ENCODE measurements around the gene MED13. TPM values are rescaled to one million over a fixed set of nuclear protein-coding genes. Genes with fewer than 3 reads are reported as not detected.
A peak's percentile ranks its signal among the peaks of the same experiment; 100 is the strongest.
"Not testable (repeated sequence)": the region's sequence is repeated elsewhere in the genome, so short reads cannot be mapped to it uniquely, and the experiment has no call there.

The MED13 gene
- total RNA-seq, 1 donor from 2014 or later, result 59.2 TPM

DNA sequence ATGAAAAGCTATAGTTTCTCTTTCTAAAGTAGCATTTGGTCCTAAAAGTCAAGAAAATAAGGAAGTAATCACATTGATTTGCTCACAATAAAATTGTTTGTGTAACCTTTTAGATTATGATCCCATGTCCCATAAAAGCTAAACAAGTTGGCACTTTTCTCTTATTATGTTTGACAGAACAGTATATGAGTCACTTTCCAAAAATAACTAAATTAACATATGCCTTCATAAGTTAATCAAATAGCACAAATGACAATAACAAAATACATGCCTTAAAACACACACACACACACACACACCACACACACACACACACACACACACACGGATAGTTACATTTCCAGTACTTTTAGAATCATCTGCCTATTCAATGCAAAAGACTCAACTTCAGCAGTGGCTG, 2.8 kb downstream of the MED13 start:
- DNase-seq (ENCODE audit: low read depth), result no peak

DNA sequence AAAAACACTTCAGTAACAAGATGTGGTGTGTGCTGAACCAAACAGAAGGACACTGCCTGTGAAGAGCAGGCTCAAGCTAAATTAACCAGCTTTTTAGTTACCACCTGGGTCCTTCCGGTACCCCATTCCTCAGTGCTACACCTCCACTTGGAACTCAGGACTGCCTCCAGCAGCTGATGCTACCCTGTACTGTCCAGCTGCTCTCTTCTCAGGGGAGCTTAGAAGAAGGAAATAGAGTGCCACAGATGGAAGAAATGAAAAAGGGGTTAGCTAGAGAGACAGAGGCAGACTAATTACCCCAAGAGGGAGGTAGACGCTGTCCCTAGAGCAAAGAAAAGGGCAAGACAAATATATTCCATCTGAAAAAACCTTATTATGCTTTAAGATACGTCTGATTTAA, 5.7 kb downstream of the MED13 start:
- DNase-seq (ENCODE audit: low read depth), result no peak

DNA sequence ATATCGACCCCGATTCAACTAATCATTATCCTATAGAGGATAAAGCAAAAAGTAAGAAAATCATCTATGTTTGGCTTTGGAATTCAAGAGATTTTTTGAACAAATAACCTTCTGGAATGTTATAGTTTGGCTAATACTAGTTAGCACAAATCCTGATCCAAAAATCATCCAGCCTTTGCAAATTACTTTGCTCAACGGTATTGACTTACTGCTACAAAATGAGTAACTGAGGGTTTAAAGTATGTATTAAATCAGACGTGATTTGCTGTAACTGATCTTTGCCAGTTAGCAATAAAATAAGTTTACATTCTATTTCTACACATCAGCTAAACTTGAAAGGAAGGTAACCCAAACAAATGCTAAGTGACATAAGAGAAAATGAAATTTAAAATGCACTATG, 6.5 kb downstream of the MED13 start:
- no peak for DNase-seq (ENCODE audit: low read depth)

DNA sequence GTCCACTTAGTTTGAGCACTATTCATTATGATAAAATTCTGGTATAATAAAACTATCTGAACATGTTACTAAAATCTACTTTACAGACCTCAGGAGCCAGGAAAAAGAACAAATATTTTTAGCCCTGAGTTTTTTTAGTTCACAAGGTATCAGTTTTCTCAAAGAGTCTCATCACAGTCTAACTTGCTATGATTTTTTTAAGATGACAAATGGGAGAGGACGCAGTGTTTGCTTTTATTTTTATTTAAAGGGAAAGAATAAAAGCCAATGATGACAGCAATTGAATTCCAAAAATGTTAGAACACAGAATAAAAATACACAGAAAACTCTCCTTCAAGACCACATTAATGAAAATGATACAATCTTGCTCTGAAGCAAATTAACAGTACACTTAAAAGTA, 7.4 kb downstream of the MED13 start:
- DNase-seq (ENCODE audit: low read depth), result peak; percentile 41

DNA sequence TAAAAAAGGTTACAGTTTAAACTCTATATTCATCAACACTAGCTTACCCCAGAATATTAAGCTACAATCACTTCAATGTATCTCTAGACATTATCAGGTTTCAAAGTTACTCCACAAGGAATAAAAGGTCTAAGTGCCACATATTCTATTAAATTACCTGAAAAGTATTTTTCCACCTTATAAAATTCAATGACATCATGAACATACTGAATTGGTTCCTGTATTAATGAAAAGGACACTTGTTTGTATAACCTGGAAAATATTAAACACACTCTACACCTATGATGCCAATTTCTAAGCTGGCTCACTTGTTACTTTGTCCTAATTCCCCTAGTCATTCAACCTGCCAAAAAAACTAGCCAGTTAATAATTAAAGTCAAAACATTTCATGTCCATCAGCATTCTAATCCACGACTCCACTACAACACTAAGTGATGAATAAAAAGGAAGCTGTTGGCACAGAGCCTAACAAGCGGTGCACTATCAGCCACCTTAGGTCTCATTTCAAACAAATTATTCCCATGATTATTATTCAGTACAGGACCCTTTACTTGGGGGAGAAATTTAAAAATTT, 12.2 kb downstream of the MED13 start:
- no peak for DNase-seq (ENCODE audit: low read depth)

DNA sequence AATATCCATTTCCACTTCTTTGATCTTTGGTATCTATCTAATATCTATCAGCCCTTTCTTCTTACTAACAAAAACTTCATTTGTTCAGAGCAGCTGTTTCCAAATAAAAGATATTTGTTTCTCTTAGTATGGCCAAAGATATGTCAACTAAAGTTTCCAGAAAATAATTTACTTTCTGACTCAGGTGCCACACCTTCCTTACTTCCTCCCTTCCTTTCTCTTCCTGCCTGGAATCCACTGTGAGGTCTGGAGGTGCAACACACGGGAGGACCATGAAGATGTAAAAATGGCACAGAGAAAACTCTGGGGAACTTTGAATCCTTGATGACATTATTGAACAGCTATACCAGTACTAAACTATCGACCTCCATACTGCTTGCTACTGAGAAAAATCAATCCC, 14.0 kb downstream of the MED13 start:
- DNase-seq (ENCODE audit: low read depth), result no peak

DNA sequence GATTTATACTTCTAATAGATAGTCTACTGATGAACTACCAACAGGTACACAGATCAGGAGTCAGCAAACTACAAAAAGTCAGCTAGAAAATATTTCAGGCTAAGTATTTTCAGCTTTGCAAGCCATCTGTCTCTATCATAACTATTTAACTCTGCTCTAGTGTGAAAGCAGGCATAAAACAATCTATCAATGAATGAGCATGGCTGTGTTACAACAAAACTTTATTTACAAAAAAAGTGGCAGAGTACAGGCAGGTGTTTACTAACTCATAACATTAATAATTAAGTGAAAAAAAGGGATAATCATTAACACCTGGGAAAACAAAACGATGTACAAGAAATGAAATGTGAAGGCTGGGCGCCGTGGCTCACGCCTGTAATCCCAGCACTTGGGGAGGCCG, 15.8 kb downstream of the MED13 start:
- DNase-seq (ENCODE audit: low read depth), result no peak

DNA sequence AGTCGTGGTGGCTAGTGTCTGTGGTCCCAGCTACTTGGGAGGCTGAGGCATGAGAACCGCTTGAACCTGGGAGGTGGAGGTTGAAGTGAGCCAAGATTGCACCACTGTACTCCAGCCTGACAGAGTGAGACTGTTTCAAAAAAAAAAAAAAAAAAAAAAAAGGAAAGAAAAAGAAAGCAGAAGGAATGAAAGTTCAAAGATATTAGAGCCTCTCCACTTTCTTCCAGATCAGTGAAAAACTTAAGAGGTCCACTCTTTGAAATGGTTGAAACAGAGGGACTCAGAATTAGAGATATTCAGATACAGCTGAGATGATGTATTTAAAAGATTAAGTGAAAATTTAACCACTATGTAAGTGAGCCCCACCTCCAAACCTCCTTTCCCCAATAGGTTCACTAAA, 16.8 kb downstream of the MED13 start:
- no peak for DNase-seq (ENCODE audit: low read depth)

DNA sequence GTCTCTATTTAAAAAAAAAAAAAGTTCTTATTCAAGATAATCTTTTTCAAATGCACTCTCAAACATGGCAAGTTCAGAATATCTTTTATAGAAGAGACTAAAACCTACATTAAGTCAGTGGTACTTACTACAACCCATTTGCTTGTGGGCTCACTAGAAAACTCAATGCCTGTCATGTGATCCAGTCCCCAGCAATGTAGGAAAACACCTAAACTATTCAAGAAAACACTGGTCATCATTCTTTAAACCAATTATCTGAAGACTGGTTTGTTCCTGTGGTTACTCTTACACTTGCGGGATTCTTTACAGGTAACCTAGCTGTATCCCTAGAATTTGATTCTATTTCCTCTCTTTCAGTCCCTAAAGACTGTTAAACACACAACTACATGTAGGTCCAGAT, 19.6 kb downstream of the MED13 start:
- no peak for DNase-seq (ENCODE audit: low read depth)

DNA sequence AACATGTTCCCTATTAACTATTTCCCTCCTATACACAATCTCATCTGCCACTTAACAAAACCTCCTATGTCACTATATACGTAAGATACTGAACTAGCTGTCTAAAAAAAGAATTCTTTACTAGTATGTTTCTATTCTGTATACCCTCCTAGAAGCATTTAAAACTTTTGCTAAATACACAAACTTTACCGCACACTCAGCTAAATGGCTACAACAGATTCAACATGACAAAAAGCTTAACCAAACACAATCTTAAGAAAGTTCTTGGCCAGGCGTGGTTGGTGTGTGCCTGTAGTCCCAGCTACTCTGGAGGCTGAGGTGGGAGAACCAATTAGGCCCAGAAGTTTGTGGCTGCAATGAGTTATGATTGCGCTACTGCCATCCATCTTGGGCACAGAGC, 20.0 kb downstream of the MED13 start:
- no peak for DNase-seq (ENCODE audit: low read depth)

DNA sequence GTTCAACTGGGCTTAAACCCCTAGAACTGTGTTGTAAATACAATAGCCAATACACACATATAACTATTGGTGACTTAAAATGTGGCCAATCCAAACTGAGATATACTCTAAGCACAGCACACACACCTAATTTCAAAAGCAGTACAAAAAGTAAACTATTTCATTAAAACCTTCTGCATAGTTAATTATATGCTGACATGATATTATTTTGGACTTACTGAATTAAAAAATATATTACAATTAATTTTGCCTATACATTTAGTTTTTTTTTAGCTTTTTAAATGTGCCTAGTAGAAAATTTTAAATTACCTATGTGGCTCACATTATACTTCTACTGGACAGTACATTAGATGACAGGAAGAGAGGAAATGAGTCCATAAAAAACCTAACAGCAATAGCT, 21.5 kb downstream of the MED13 start:
- no peak for DNase-seq (ENCODE audit: low read depth)

DNA sequence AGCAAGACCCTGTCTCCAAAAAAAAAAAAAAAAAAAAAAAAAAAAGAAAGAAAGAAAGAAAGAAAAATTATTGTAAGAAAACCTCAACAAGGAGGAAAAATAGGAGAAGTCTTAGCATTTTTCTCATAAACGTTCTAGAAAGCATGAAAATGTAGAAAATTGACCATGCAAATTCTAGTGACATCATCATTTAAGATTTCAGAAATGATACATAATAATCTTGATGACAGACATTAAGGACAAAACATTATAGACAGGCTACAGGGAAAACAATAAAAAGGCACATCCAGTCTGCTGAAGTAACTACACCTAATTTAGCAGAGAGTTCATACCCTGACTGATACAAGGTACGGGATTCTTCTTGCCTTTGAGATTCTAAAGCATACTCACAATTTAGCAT, 21.9 kb downstream of the MED13 start:
- DNase-seq (ENCODE audit: low read depth), result no peak

DNA sequence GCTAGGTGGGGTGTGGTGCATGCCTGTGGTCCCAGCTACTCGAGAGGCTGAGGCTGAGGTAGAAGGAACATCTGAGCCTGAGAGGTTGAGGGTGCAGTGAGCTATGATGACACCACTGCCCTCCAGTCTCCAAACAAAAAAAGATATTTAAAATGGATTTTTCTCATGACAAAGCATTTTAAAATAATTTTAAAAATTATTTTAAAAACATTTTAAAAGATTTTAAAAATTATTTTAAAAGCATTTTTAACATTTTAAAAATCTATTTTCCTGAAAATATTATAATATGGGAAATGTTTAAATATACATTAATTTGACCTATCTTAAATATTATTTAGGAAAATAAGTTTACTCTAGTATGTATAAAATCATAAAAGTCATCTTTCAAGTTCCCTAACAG, 26.8 kb downstream of the MED13 start:
- no peak for DNase-seq (ENCODE audit: low read depth)

DNA sequence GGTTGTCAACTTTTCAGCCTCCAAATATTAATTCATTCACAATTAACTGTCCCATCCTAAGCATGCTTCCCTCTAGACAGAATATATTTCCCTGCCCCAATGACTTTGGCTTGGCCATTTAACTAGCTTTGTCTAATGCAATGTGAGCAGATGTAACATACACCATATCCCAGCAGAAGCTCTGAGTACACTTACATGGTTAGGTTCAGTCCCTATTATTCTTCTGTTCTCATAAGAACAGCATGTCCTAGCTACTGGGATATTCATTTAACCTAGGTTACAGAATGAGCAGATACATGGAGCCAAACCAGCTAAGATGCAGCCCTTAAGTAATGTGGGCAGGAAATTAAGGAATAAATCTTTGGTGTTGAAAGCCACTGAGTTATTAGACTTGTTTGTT, 31.8 kb downstream of the MED13 start:
- DNase-seq (ENCODE audit: low read depth), result no peak

DNA sequence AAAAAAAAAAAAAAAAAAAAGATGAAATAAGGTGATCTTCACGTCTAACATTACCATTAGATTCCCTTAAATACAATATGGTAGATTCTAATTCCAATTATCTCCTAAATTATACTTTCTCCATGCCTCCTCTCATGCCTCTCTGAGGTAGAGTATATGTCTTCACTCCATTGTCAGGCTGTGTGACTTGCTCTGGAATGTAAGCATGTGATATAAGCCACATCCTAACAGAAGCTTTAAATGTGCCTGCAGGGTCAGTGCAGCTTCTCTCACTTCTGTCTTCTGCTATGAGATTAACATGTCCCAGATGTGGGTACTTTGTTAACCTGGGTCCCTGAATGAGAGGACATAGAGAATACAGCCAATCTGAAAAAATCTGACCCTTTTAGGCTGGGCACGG, 32.6 kb downstream of the MED13 start:
- DNase-seq (ENCODE audit: low read depth), result no peak

DNA sequence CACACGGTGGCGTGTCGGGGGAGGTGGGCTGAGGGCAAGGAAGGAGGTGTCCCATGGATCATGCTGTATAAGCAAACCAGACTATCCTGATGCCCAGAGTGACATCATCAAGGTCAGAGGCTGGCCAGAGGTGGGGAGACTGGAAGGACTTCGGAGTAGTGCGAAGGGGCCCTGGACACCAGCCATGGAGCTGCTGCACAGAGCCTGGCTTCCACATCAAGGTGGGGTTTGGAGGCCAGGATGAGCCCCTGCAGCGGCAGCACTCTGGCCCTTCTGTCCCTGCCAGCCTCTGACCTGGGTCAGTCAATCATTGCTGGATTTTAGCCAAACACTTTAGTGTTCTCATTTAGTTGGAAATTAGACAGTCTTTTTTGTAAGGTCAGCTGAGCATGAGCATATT, 34.8 kb downstream of the MED13 start:
- DNase-seq (ENCODE audit: low read depth), result no peak

DNA sequence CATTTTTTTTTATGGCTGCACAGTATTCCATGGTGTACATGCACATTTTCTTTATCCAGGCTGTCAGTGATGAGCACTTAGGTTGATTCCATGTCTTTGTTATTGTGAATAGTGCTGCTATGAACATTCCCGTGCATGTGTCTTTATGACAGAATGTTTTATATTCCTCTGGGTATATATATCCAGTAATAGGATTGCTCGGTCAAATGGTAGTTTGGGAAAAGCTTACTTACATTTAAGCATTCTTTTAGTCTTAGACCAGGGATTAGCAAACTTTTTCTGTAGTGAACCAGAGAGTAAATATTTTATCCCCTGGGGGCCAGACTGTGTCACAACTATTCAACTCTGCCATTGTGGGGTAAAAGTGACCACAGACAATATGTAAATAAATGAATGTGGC, 40.2 kb downstream of the MED13 start:
- DNase-seq (ENCODE audit: low read depth), result no peak

DNA sequence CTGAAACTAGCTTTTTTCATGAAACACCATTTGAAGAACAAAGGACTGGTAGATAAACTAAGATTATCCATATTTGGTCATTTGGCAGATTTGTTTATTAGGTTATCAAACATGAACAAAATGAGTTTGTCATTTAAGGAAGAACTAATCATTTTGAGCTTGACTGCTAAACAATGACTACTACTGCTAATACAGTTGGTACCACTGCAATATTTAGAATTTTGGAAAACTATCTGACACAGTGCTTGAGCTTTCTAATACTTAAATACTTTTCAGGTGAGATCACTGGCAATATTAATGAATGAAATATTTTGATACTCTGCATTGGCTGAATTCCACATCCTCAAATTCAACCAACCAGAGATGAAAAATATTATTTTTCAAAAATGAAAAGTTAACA, 47.2 kb downstream of the MED13 start:
- DNase-seq (ENCODE audit: low read depth), result no peak

DNA sequence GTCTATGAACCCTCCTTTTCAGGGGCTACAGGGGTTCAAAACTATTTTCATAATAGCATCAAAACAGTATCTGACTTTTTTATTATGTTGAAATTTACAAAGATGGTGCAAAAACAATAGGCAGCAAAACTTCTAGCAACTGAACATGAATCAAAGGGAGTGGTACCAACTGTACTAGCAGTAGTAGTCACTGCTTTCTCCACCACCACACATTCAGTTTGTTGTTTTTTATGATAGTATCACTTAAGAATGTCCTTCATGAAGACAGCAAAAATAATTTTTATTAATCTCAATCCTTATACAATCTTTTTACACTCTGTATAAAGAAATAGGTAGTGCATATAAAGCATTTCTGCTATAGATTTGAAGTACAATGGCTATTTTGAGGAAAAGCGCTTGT, 47.6 kb downstream of the MED13 start:
- DNase-seq (ENCODE audit: low read depth), result no peak

DNA sequence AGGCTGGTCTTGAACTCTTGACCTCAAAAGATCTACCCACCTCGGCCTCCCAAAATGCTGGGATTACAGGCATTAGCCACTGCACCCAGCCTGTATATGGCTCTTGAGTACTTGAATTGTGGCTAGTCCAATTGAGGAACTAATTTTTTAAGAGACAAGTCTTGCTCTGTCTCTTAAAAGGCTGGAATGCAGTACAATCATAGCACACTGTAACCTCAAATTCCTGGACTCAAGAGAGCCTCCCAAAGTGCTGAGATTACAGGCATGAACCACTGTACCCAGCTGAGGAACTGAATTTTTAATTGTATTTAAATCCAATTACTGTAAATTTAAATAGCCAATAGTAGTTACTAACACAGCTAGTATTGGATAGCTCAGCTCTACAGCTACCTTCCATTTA, 50.6 kb downstream of the MED13 start:
- no peak for DNase-seq (ENCODE audit: low read depth)

DNA sequence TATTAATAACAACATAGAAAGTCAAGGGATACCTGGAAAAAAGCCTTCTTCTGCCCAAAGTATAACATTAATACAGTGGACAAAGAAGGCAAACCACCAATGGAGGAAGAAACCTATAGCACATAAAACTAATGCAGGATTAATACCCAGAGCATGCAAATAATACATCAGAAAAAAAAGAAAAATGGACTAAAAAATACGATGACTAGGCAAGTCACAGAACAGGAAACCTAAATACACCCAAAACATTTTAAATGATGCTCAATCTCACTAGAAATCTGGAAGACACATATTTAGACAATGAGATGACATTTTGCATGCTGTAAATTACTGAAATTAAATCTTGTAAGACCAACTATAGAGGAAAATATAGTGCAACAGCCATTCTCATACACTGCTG, 55.9 kb downstream of the MED13 start:
- no peak for DNase-seq (ENCODE audit: low read depth)

DNA sequence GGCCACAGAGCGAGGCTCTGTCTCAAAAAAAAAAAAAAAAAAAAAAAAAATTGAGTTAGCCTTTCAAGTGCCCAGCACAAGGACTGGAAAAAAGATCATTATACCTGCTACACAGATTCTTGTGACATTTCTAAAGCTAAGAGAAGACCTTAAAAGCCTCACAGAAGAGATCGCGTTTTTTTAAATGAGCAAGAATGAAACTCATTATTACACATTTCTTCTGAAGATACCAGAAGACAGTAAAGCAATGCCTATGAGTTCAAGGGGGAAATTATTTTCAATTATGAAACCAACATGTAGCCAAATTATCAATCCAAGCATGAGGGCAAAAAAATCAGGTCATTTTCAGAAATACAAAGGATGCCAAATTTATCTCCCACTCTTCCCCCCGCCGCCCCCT, 56.8 kb downstream of the MED13 start:
- no peak for DNase-seq (ENCODE audit: low read depth)

DNA sequence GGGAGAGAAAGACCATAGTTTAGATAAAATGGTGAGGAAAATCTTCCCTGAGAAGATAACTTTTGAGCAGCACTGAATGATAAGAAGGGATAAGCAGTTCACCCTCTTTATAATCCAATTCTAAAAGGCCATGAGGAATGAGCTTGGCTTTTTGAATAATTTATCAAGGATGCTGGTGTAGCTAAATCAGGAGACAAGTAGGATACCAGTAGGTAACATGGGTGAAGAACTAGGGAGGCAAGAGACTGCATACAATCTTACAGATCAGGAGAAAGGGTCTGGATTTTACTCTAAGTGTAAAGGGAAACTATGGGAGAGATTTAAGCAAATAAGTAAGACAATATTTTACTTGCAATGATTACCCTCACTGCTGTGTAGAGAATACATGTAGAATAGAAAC, 60.7 kb downstream of the MED13 start:
- DNase-seq (ENCODE audit: low read depth), result no peak

DNA sequence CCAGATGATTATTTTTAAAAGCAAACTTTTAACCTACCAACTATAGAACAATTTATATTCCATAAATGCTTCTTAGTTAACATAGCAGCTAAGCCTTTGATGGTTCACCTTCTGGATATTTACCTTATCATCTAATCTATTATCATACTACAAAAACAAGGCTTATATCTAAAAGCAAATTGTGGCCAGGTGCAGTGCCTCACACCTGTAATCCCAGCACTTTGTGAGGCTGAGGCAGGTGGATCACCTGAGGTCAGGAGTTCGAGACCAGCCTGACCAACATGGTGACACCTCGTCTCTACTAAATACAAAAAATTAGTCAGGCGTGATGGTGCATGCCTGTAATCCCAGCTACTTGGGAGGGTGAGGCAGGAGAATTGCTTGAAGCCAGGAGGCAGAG, 61.9 kb downstream of the MED13 start:
- DNase-seq (ENCODE audit: low read depth), result not testable (repeated sequence)
